GM12878 (cell line): ENCODE results near the gene PLEKHN1. TPM values are rescaled to one million over a fixed set of nuclear protein-coding genes. Genes with fewer than 3 reads are reported as not detected.
A peak's percentile ranks its signal among the peaks of the same experiment; 100 is the strongest.

Source experiments
- ASH2L ChIP-seq: fragments of 300-600, 200-600 bp; sonication (generic); IDR thresholded peaks from 2 replicates; pipeline ENCODE4 v1.6.1; 2017; ENCODE audit warnings: low read depth, mild to moderate bottlenecking, borderline replicate concordance
- BCL11A ChIP-seq: IDR thresholded peaks from 2 replicates; pipeline ENCODE4 v1.6.1; 2011; ENCODE audit warnings: low read depth, low read length
- CEBPZ ChIP-seq: fragments of 150-350 bp; IDR thresholded peaks from 2 replicates; pipeline ENCODE4 v1.6.1; 2016; ENCODE audit warnings: low read depth, low read length
- EP300 ChIP-seq, 2 experiments: fragments of 150-350 bp in 1 of 2; IDR thresholded peaks; 2 replicates each; pipeline ENCODE4 v1.6.1; 2011 to 2012; ENCODE audit warnings: low read depth in 2 of 2, low read length in 2 of 2, borderline replicate concordance in 1 of 2, improper control_type of control experiment in 1 of 2, inconsistent platforms in 1 of 2; ENCODE audit not compliant: control insufficient read depth in 1 of 2
- KLF5 ChIP-seq: fragments of 450-650 bp; IDR thresholded peaks from 2 replicates; pipeline ENCODE4 v1.6.1; 2014; ENCODE audit warnings: mild to moderate bottlenecking; ENCODE audit not compliant: partially characterized antibody
- MTA2 ChIP-seq: fragments of 450-650 bp; IDR thresholded peaks from 2 replicates; pipeline ENCODE4 v1.6.1; 2016; ENCODE audit warnings: low read depth, mild to moderate bottlenecking, moderate library complexity
- MXI1 ChIP-seq: fragments of 150-350 bp; IDR thresholded peaks from 2 replicates; pipeline ENCODE4 v1.6.1; 2011; ENCODE audit warnings: low read depth, mild to moderate bottlenecking, inconsistent platforms, low read length, improper control_type of control experiment
- PML ChIP-seq: IDR thresholded peaks from 2 replicates; pipeline ENCODE4 v1.6.1; 2012; ENCODE audit warnings: low read length, inconsistent platforms
- PRDM15 ChIP-seq: fragments of 450-650 bp; formaldehyde crosslinking; IDR thresholded peaks from 2 replicates; pipeline ENCODE4 v1.4.0; 2020; ENCODE audit warnings: mild to moderate bottlenecking, moderate library complexity
- STAT1 ChIP-seq: fragments of 450-650 bp; conservative IDR thresholded peaks from 2 replicates; pipeline ENCODE4 v1.6.1; 2014; ENCODE audit warnings: antibody characterized with exemption, mild to moderate bottlenecking
- STAT3 ChIP-seq: IDR thresholded peaks from 2 replicates; pipeline ENCODE4 v1.6.1; 2011; ENCODE audit warnings: low read depth, low read length, improper control_type of control experiment
- TCF7 ChIP-seq: IDR thresholded peaks from 2 replicates; pipeline ENCODE4 v1.6.1; 2014; ENCODE audit warnings: antibody characterized with exemption, borderline replicate concordance
- ZBED1 ChIP-seq: IDR thresholded peaks from 2 replicates; pipeline ENCODE4 v1.6.1; 2016; ENCODE audit warnings: borderline replicate concordance
- polyA plus RNA-seq, 11 experiments: library from polyadenylated mRNA; depleted of rRNA in 4 of 11; unstranded in 6 of 11; stranded (reverse) in 5 of 11; fragments of >200 nt; fragmentation: Nextera tagmentation in 4 of 11; fragmentation: Illumina TruSeq in 1 of 11; extraction: Ambion mirVana in 4 of 11; extraction: Trizol in 1 of 11; gene quantifications; 1 replicate in 1 of 11; 2 replicates in 10 of 11; pipeline versions ENCODE4 v1.2.1 to v1.2.3, GENCODE V29; 2011 to 2016; ENCODE audit warnings: inconsistent platforms in 2 of 11, missing spikeins in 2 of 11, low read depth in 1 of 11
- total RNA-seq, 4 experiments: library from RNA; depleted of rRNA in 3 of 4; stranded (reverse); fragments of >200 nt in 3 of 4; fragmentation: Illumina TruSeq in 1 of 4; extraction: Trizol in 1 of 4; gene quantifications; 2 replicates each; pipeline versions ENCODE4 v1.2.1 to v1.2.3, GENCODE V29; 2013 to 2021
- TF ChIP-seq, protein P1 (sequence below): IDR thresholded peaks from 2 replicates; pipeline ENCODE4 v1.6.1; 2012; ENCODE audit warnings: improper control_type of control experiment, low read depth, low read length; ENCODE audit not compliant: insufficient replicate concordance
- TF ChIP-seq, protein P2 (sequence below): fragments of 450-650 bp; IDR thresholded peaks from 2 replicates; pipeline ENCODE4 v1.6.1; 2016; ENCODE audit warnings: mild to moderate bottlenecking

The PLEKHN1 gene
- total and polyA plus RNA-seq, 10 of the 15 experiments (the other 5 are each of a cell fraction or from before 2014, with no cell fraction given) = 0.04 to 0.26 (median 0.18) TPM; not detected in 6

- TF ChIP-seq PRDM15 (CRISPR knock-in tag) = no peak
- TF ChIP-seq TCF7 = no peak
- peak; percentile 68 for TF ChIP-seq MTA2
- TF ChIP-seq ZBED1 = no peak
- no peak for TF ChIP-seq BCL11A
- no peak for TF ChIP-seq PML
- TF ChIP-seq, protein P1, sequence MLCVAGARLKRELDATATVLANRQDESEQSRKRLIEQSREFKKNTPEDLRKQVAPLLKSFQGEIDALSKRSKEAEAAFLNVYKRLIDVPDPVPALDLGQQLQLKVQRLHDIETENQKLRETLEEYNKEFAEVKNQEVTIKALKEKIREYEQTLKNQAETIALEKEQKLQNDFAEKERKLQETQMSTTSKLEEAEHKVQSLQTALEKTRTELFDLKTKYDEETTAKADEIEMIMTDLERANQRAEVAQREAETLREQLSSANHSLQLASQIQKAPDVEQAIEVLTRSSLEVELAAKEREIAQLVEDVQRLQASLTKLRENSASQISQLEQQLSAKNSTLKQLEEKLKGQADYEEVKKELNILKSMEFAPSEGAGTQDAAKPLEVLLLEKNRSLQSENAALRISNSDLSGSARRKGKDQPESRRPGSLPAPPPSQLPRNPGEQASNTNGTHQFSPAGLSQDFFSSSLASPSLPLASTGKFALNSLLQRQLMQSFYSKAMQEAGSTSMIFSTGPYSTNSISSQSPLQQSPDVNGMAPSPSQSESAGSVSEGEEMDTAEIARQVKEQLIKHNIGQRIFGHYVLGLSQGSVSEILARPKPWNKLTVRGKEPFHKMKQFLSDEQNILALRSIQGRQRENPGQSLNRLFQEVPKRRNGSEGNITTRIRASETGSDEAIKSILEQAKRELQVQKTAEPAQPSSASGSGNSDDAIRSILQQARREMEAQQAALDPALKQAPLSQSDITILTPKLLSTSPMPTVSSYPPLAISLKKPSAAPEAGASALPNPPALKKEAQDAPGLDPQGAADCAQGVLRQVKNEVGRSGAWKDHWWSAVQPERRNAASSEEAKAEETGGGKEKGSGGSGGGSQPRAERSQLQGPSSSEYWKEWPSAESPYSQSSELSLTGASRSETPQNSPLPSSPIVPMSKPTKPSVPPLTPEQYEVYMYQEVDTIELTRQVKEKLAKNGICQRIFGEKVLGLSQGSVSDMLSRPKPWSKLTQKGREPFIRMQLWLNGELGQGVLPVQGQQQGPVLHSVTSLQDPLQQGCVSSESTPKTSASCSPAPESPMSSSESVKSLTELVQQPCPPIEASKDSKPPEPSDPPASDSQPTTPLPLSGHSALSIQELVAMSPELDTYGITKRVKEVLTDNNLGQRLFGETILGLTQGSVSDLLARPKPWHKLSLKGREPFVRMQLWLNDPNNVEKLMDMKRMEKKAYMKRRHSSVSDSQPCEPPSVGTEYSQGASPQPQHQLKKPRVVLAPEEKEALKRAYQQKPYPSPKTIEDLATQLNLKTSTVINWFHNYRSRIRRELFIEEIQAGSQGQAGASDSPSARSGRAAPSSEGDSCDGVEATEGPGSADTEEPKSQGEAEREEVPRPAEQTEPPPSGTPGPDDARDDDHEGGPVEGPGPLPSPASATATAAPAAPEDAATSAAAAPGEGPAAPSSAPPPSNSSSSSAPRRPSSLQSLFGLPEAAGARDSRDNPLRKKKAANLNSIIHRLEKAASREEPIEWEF = no peak
- TF ChIP-seq STAT1 = peak; percentile 95; the same call in 1 of the 2 replicates
- 0 out of 2 replicates have a peak, but pooled peaks have one; percentile 63 for TF ChIP-seq ASH2L
- TF ChIP-seq KLF5 = peak; percentile 83
- no peak for TF ChIP-seq STAT3
- no peak for TF ChIP-seq CEBPZ
- TF ChIP-seq EP300 (IDR thresholded peaks at IDR 0.05; ENCODE audit: borderline replicate concordance in 1 of 2, control insufficient read depth in 1 of 2, low read depth in 2 of 2, low read length in 2 of 2) = peak in 1 of 2 experiments; percentile 39; a peak in 1 of 4 replicates
- TF ChIP-seq, protein P2, sequence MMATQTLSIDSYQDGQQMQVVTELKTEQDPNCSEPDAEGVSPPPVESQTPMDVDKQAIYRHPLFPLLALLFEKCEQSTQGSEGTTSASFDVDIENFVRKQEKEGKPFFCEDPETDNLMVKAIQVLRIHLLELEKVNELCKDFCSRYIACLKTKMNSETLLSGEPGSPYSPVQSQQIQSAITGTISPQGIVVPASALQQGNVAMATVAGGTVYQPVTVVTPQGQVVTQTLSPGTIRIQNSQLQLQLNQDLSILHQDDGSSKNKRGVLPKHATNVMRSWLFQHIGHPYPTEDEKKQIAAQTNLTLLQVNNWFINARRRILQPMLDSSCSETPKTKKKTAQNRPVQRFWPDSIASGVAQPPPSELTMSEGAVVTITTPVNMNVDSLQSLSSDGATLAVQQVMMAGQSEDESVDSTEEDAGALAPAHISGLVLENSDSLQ = peak; percentile 50
- peak; percentile 90 for TF ChIP-seq MXI1
Measured at GRCh38 chr1:1013105-1013921, 47.0 kb downstream of the PLEKHN1 start, which contains the start of gene ISG15 (continued).
